GM12801 (cell line): ENCODE data around the gene KRT3.

ENCODE experiments used
- CTCF ChIP-seq: IDR thresholded peaks from one replicate; pipeline ENCODE4 v1.5.1; 2011; ENCODE audit warnings: control low read depth; ENCODE audit not compliant: insufficient read length; ENCODE audit errors: extremely low read depth

Gene KRT3

GRCh38 chr12:52825961-52826360 is 30.0 kb upstream of the KRT3 start:
- no peak for TF ChIP-seq CTCF

- TF ChIP-seq CTCF, result no peak
Measured at GRCh38 chr12:52824741-52825410, 29.0 kb upstream of the KRT3 start.

- TF ChIP-seq CTCF, result no peak
Measured at GRCh38 chr12:52823761-52824450, 28.0 kb upstream of the KRT3 start.

- TF ChIP-seq CTCF, result no peak
Measured at GRCh38 chr12:52822771-52823510, 27.0 kb upstream of the KRT3 start.

- TF ChIP-seq CTCF, result no peak
Measured at GRCh38 chr12:52821826-52822660, 26.1 kb upstream of the KRT3 start.

- no peak for TF ChIP-seq CTCF
Measured at GRCh38 chr12:52821071-52821730, 25.3 kb upstream of the KRT3 start.
